ENCODE data around the gene MAP3K10.

MAP3K10 gene

DNA sequence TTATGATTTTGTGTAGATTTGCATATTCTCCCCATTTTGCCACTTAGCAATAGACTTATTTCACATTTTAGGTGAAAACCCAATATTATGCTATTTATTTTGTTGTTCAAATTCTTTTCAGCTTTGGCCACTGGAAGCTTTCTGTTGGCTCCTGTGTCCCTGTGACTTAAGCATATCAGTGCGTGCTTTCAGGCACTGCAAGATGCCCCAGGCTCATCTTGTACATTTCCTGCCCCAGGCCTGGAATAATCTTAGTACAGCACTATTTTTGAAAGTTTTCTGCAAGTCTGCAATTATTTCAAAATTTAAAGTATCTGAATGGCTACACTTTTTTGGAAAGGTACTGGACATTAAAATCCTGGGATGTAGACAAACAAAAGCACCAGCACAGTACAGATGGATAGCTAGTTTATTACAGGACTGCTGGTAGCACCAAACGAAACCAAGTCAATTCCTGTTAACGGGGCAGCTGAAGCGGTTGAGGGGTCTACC is 38.7 kb downstream of the MAP3K10 start:
- TF ChIP-seq, protein P1, sequence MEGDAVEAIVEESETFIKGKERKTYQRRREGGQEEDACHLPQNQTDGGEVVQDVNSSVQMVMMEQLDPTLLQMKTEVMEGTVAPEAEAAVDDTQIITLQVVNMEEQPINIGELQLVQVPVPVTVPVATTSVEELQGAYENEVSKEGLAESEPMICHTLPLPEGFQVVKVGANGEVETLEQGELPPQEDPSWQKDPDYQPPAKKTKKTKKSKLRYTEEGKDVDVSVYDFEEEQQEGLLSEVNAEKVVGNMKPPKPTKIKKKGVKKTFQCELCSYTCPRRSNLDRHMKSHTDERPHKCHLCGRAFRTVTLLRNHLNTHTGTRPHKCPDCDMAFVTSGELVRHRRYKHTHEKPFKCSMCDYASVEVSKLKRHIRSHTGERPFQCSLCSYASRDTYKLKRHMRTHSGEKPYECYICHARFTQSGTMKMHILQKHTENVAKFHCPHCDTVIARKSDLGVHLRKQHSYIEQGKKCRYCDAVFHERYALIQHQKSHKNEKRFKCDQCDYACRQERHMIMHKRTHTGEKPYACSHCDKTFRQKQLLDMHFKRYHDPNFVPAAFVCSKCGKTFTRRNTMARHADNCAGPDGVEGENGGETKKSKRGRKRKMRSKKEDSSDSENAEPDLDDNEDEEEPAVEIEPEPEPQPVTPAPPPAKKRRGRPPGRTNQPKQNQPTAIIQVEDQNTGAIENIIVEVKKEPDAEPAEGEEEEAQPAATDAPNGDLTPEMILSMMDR (IDR thresholded peaks at IDR 0.05; ENCODE audit: low read depth, low read length) = no peak
- no peak for DNase-seq (ENCODE audit: low read depth, low spot score)
- no peak overlapping the region for H3K4me3 ChIP-seq (ENCODE audit: low read depth, low read length)
- in situ Hi-C loops (cut with HindIII; ENCODE audit: low sequenced_read_pairs) = no loop called here

DNA sequence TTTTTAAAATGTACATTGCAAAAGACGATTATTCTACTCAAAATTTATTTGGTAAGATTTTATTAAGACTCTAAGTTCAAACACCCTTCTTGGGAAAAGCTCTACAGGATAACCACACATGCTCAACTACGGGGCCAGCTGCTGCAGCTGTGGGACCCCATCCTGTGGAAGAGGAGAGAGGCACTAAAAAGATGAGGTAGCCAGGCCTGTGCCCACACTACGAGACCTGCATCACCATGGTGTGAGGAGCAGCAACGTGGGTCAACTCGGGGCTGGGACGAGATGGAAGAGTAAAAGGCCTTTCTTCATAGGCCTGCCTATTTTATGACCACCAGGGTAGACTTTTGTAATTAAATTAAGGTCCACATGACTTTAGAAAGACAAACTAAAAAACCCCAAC is 39.8 kb downstream of the MAP3K10 start:
- TF ChIP-seq, protein P1 (IDR thresholded peaks at IDR 0.05; ENCODE audit: low read depth, low read length) = no peak
- H3K4me3 ChIP-seq (ENCODE audit: low read depth, low read length) = no peak overlapping the region
- in situ Hi-C loops (cut with HindIII; ENCODE audit: low sequenced_read_pairs) = no loop called here
- DNase-seq (ENCODE audit: low read depth, low spot score) = no peak

DNA sequence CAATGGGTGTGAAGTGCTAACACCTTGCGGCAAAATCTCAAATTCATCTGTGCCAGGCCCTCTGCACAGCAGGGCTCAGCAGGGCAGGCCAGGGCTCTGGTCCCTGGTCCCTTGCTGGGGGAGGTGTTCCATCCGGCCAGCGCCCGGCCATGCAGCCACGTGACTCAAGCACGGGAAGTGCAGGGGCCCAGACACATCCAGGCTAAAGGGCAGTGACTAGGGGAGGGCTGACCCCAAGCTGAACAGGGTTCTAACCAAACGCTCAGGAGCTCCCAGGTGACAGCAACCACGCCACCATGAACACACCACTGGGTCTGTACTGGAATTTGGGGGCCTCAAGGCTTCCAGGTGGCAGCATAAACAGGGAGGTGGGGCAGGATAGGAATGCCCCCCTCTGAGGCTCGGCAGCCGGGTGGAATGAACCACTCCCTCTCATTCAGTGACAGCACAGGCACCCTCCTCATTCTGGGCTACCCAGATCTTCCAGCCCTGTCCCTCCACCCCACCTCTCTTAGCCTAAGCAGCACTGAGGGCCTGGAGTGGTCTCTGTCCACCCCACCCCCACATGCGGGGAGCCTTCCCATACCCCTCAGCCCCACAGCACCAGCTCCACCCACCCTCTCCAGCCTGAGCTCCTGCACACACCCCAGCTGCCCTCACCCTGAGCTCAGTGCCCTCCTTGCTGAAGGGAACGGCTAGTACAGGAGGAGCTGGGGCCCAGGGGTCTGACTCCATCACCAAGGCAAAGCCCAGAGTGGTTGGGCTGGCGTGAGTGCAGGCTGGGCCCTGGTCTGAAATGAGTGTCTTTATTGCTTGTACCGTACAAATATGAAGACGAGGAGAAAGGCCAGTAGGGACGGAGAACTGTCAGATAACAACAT is 40.6 kb downstream of the MAP3K10 start:
- TF ChIP-seq, protein P1 (IDR thresholded peaks at IDR 0.05; ENCODE audit: low read depth, low read length) = no peak
- H3K4me3 ChIP-seq (ENCODE audit: low read depth, low read length) = no peak overlapping the region
- in situ Hi-C loops (cut with HindIII; ENCODE audit: low sequenced_read_pairs) = no loop called here

DNA sequence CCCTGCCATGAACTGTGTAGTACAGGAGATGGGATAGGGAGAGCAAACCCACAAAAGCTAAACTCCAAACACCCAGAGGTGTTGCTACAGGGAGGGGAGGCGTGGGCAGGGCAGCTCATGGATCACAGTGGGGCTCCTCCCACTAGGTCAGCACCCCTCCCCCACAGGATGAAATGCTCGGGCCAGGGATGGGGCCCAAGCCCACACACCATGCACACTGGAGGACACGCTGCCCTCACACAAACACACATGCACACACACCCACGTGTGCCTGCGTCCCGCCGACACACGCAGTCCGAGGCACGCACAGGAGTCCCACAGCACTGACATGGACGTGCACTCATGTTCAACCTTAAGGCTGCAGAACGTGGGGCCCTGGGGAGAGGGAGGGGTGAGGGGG is 41.3 kb downstream of the MAP3K10 start:
- TF ChIP-seq, protein P1 (IDR thresholded peaks at IDR 0.05; ENCODE audit: low read depth, low read length) = no peak
- no peak for DNase-seq (ENCODE audit: low read depth, low spot score)
- no peak overlapping the region for H3K4me3 ChIP-seq (ENCODE audit: low read depth, low read length)
- in situ Hi-C loops (cut with HindIII; ENCODE audit: low sequenced_read_pairs) = no loop called here

More for the DNA sequence above, 40.6 kb downstream of the MAP3K10 start:
- no peak for DNase-seq (ENCODE audit: low read depth, low spot score)

DNA sequence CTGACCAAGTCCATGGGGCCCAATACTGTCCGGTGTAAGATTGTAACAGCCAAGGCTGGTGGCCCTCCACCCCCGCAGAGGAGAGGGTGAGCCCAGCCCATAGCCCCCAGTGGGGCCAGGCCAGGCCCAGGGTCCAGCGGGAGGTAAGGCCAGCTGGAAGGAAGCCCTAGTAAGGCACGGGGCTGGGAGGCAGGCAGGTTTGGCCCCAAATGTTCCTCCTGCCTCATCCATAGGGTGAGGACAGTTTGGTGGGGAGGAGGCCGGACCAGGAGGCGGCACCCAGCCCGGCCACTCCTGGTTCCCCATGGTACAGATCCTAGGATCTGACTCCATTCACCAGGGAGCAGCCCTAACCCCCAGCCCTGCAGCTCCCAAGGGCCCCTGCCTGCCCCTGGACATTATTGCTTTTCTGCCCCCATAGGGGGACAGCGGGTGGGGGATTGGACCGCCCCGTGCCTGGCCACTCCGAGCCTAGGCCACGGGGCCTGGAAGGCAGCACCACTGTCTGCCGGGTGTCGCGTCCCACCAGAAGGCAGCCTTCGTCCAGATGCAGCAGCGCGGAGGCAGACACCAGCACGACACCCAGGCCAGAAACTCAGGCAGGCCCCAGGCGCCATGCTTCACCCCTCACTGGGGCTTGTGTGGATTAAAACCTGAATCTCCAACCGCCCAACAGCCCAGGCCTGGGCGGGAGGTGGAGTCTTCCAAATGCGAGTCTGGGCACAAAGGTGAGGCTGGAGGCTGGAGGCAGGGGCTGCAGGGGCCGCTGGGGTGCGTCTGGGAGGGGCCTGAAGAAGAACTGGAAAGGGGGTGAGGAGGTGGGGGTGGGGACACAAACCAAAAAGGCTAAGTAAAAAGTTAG is 42.0 kb downstream of the MAP3K10 start:
- no peak for DNase-seq (ENCODE audit: low read depth, low spot score)

More for the DNA sequence above, 42.0 kb downstream of the MAP3K10 start:
- H3K4me3 ChIP-seq (ENCODE audit: low read depth, low read length) = no peak overlapping the region
- in situ Hi-C loops (cut with HindIII; ENCODE audit: low sequenced_read_pairs) = no loop called here
- TF ChIP-seq, protein P1 (IDR thresholded peaks at IDR 0.05; ENCODE audit: low read depth, low read length) = no peak

All from astrocyte of the spinal cord (primary cell).